GM12872 (cell line): ENCODE results near the gene THSD8.

Experiments
- TF ChIP-seq, protein P1 (sequence below): IDR thresholded peaks from 3 replicates; pipeline ENCODE4 v1.5.1; 2011; ENCODE audit warnings: low read depth, mild to moderate bottlenecking, low read length, moderate library complexity; ENCODE audit not compliant: insufficient read depth

THSD8 gene

GRCh38 chr19:12774588-12775555 is 27.0 kb upstream of the THSD8 start, which contains the start of gene HOOK2:
Gene HOOK2, minus strand, starts transcription at chr19:12775552. Its CDS starts 103 bp downstream, at chr19:12775449.
- TF ChIP-seq, protein P1, sequence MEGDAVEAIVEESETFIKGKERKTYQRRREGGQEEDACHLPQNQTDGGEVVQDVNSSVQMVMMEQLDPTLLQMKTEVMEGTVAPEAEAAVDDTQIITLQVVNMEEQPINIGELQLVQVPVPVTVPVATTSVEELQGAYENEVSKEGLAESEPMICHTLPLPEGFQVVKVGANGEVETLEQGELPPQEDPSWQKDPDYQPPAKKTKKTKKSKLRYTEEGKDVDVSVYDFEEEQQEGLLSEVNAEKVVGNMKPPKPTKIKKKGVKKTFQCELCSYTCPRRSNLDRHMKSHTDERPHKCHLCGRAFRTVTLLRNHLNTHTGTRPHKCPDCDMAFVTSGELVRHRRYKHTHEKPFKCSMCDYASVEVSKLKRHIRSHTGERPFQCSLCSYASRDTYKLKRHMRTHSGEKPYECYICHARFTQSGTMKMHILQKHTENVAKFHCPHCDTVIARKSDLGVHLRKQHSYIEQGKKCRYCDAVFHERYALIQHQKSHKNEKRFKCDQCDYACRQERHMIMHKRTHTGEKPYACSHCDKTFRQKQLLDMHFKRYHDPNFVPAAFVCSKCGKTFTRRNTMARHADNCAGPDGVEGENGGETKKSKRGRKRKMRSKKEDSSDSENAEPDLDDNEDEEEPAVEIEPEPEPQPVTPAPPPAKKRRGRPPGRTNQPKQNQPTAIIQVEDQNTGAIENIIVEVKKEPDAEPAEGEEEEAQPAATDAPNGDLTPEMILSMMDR: no peak

GRCh38 chr19:12777217-12778016 is 24.5 kb upstream of the THSD8 start:
- TF ChIP-seq, protein P1: peak; percentile 89

- TF ChIP-seq, protein P1: no peak
These were observed 23.6 kb upstream of the THSD8 start for GRCh38 chr19:12778017-12778904.

DNA sequence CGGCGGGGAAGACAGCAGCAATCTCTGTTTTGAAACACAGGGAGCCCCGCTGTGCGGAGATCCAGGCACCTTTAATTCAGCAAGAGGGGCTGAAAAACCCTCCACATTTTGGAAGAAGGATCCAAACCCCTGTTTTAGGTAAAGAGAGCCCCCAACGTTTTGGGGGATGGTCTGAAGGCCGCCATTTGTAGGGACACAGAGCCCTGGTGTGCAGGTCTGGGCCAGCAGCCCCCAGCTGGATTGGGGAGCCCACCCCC is 23.0 kb upstream of the THSD8 start:
- TF ChIP-seq, protein P1: no peak

DNA sequence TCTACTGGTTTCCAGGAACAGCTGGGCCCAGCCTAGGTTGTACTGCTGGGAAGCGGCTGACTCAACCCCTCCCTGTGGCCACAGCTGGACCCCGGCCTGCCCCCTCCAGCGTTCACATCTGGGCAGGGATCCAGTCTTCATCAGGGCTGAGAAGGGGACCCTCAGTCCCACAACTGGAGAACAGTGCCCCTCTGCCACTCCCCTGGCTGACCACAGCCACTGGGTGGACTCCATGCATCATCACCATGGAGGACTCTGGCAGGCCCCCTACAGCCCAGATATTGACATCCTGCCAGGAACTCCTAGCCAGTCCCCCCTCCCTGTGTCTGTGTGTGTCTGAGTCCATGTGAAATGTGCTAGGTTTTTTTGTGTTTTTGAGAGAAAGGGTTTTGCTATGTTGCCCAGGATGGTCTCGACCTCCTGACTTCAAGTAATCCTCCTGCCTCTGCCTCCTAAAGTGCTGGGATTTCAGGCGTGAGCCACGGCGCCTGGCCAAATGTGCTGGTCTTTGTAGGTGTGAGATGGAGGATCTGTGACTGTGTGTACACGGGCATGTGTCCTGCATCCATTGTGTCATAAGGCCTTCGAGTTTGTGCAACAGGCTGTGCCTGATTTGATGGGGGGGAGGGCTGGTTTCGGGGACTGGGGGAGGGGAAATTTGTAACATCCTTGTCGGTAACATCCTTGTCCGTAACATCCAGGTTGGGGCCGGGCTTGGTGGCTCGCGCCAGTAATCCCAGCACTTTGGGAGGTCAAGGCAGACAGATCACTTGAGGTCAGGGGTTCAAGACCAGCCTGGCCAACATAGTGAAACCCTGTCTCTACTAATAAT is 22.5 kb upstream of the THSD8 start:
- TF ChIP-seq, protein P1: 0 out of 3 replicates have a peak, but pooled peaks have one; percentile 19

DNA sequence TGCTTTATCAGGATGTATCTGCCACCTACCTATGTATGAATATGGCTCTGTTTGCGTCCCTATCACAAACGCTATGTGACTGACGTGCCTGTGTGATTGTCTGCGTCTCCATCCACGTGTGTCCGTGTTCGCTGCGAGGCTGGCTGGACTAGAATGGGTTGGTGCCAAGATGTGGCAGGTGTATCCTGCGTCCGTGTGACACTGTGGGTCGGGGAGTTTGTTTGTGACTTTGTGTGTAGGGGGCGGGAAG is 19.8 kb upstream of the THSD8 start:
- TF ChIP-seq, protein P1: no peak
